AG08396 (cell line): ENCODE data around the gene PBX4.
A peak's percentile ranks its signal among the peaks of the same experiment; 100 is the strongest.

Experiments
- DNase-seq: peaks from one replicate; pipeline ENCODE4 v3.0.0; 2012; ENCODE audit warnings: low spot score, mixed read lengths

PBX4 gene

GRCh38 chr19:19554074-19555023 is 64.1 kb downstream of the PBX4 start:
- peak; percentile 79 for DNase-seq

DNA sequence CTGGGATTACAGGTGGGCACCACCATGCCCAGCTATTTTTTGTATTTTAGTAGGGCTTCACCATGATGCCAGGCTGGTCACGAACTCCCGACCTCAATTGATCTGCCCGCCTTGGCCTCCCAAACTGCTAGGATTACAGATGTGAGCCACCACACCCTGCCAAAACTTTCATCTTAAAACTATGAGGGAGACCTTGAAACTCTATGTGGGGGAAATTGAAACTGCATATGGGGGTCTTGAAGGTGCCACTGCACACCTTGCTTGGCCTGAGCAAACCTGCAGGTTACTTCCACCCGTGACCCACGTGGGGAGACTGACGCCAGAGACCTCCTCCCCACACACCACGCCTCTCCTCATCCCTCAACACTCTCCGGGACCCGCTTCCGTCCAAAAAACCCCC is 64.8 kb downstream of the PBX4 start:
- no peak for DNase-seq

DNA sequence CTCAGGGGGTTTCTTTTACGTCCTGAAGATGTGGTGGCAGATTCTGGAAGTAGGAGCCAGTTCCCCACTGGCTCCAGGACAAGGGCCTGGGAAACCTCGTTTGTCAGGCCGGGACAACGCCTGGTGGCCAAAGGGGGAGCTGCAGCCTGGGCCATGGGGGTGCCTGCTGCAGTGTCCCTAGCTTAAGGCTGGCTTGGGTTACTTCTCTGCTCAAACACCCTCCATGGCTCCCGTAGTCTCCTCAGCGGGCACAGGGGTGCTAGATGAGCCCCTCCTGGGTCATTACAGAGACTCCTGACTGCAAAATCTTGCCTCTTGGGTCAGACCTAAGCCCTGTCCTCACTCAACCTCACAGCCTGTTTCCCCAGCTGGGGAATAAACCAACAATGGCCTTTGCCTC is 65.7 kb downstream of the PBX4 start:
- DNase-seq: peak; percentile 82

DNA sequence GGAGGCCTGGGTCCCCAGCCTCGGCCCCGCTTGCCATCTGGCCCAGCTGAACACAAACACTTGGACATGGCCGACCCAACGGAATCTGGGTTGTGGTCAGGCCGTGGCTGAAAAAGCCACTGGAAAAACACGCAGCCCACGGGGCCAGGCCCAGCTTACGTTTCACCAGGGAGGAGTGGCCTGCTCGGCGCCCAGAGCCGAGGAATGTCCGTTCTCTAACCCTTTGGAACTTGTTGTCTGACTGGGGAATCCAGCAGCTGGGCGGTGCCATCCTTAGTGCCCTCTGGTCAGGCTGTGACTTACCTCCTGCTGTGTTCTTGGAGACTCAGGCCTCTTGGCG is 66.7 kb downstream of the PBX4 start:
- peak; percentile 78 for DNase-seq

DNA sequence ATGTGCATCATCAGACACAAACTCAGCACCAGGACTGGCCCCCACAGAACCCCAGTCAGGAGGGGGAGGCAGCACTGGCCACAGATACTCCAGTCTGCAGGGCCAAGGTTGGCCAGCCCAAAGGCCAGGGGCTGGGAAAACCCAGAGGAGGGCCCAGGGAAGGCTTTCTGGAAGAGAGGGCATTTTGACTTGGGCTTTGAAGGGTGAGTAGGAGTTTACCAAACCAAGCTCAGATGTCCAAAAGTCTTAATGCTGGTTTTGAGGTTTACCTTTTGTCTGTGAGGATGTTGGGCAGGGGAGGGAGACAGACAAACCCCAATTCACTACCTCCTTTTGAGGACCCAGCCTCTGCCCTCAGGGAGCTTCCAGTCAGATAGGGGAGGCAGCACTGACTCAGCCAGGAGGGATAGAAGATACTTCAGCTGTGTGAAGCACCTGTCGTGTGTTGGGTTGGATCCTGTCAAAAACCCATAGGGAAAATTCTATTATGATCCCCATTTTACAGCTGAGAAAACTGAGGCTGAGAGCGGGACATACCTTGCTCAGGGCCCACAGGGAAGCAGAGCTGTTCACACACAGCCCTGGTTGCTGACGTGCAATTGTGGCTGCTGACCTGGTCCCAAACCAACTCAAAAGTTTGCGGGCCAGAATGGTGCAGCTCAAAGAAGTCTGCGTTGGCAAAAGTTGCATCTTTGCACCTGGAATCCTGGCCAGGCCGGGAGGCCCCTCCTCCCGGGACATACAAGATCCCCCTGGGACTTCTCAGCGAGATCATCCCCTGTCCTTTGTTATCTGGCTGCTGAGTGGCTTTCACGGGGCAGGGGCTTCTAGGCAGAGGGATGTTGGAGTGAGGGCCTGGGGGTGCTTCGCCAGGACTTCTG is 67.3 kb downstream of the PBX4 start:
- no peak for DNase-seq

- no peak for DNase-seq
Measured at GRCh38 chr19:19550485-19550929, 68.0 kb downstream of the PBX4 start.

GRCh38 chr19:19549804-19550464 is 68.6 kb downstream of the PBX4 start:
- no peak for DNase-seq

- no peak for DNase-seq
Measured at GRCh38 chr19:19548915-19549759, 69.3 kb downstream of the PBX4 start.

DNA sequence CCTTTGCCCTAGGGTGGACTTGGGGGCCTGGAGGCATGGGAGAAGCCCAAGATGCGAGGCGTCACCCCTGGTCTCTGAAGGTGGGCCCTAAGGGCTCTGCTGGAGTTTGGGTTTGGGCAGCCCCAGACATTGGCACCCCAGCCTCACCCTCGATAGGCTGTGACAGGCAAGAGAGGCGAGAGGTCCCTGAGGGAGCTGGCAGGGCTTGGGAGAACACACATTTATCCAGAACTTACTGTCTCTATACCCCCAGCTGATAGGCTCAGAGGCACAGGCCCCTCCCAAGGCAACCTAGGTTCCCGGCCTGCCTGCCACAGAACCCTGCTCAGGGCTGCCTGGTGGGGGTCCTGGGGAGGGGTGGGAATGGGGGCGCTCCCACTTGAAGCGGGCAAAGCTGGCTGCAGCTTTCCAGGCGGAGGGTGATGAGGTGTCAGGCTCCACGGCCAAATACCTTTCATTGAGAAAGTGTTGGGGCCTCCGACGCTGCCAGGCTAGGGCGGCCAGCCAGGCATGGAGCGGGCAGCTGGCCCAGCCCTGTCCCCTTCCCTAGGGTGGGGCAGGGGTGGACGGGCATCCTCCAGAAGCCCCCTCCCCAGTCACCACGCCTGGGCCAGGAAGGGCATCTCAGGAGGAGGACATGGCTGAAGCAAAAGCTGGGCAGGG is 70.7 kb downstream of the PBX4 start:
- DNase-seq: no peak

GRCh38 chr19:19546751-19547162 is 71.7 kb downstream of the PBX4 start:
- DNase-seq: no peak

- no peak for DNase-seq
Measured at GRCh38 chr19:19545707-19546106, 72.8 kb downstream of the PBX4 start.

- DNase-seq: no peak
Measured at GRCh38 chr19:19544954-19545591, 73.4 kb downstream of the PBX4 start.

DNA sequence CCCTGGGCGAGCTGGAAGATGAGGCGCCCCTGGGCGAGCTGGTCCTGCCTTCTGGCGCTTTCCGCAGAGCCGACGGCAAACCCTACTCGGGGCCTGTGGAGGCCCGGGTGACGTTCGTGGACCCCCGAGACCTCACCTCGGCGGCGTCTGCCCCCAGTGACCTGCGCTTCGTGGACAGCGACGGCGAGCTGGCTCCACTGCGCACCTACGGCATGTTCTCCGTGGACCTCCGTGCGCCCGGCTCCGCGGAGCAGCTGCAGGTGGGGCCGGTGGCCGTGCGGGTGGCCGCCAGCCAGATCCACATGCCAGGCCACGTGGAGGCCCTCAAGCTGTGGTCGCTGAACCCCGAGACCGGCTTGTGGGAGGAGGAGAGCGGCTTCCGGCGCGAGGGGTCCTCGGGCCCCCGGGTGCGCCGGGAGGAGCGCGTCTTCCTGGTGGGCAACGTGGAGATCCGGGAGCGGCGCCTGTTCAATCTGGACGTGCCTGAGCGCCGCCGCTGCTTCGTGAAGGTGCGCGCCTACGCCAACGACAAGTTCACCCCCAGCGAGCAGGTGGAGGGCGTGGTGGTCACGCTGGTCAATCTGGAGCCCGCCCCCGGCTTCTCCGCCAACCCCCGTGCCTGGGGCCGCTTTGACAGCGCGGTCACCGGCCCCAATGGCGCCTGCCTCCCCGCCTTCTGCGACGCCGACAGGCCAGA is 74.1 kb downstream of the PBX4 start:
- no peak for DNase-seq

GRCh38 chr19:19543640-19544039 is 74.8 kb downstream of the PBX4 start:
- no peak for DNase-seq

GRCh38 chr19:19543101-19543500 is 75.4 kb downstream of the PBX4 start:
- DNase-seq: no peak

GRCh38 chr19:19542507-19542906 is 76.0 kb downstream of the PBX4 start:
- DNase-seq: no peak

- DNase-seq: no peak
Measured at GRCh38 chr19:19541616-19542015, 76.9 kb downstream of the PBX4 start.

DNA sequence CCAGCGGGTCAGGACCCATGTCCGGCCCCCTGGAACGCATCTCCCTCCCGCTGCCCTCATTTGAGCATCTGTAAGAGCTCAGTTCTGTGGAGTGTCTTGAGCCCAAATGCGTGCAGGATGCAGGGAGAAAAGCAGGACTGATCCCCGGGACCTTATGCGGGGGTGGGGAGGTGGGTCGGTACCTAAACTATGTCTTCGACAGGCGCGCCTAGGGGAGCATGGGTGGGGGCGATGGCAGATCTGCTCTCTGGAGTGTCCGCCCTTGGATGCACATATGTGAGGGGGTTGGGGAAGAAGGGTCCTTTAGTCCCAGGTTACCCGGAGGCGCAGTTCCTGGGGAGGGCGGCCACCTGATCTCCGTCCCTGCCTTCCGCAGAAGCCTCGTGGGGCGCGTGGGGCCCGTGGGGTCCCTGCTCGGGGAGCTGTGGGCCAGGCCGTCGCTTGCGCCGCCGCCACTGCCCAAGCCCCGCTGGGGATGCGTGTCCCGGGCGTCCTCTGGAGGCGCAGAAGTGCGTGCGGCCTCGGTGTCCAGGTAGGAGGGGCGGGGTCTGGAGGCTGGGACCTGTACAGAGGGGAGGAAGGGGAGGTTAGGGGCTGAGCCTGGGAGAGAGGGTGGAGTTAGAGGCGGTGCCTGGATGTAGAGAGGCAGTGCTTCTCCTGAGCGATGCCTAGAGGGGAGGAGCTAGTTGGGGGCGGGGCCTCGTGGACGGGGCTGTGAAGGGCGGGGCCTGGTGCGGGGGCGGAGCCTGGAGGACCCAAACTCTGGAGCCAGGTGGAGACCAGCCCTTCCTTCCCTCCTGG is 77.6 kb downstream of the PBX4 start:
- peak; percentile 86 for DNase-seq
